ENCODE measurements around the gene FNDC3A. TPM values are rescaled to one million over a fixed set of nuclear protein-coding genes. Genes with fewer than 3 reads are reported as not detected.
"Not testable (repeated sequence)": the region's sequence is repeated elsewhere in the genome, so short reads cannot be mapped to it uniquely, and the experiment has no call there.

FNDC3A gene
- total RNA-seq, 1 experiment from 2014 or later = 51.3 TPM

GRCh38 chr13:49060678-49061387, 85.1 kb downstream of the FNDC3A start:
- H3K27ac ChIP-seq = no peak overlapping the region
- no peak overlapping the region for H3K4me3 ChIP-seq
- no peaks in the 10 kb centered on the region for H3K36me3 ChIP-seq
- peaks cover 20% of the 10 kb centered on the region for H3K4me1 ChIP-seq (replicated peaks)
- DNase-seq (ENCODE audit: low read depth in 1 of 2, low spot score in 2 of 2) = no peak
- H3K9me3 ChIP-seq (replicated peaks) = no peaks in the 10 kb centered on the region
- no peaks in the 10 kb centered on the region for H3K27me3 ChIP-seq (replicated peaks)

- H3K27me3 ChIP-seq (replicated peaks); DNase-seq (ENCODE audit: low read depth in 1 of 2, low spot score in 2 of 2); H3K4me3 ChIP-seq: not testable (repeated sequence)
Measured at GRCh38 chr13:49061388-49061752, 85.7 kb downstream of the FNDC3A start.

GRCh38 chr13:49062297-49062896, 86.7 kb downstream of the FNDC3A start:
- H3K27me3 ChIP-seq (replicated peaks) = no peaks in the 10 kb centered on the region
- no peaks in the 10 kb centered on the region for H3K36me3 ChIP-seq
- no peak overlapping the region for H3K27ac ChIP-seq
- no peak for DNase-seq (ENCODE audit: low read depth in 1 of 2, low spot score in 2 of 2)
- no peaks in the 10 kb centered on the region for H3K9me3 ChIP-seq (replicated peaks)
- peaks cover 20% of the 10 kb centered on the region for H3K4me1 ChIP-seq (replicated peaks)
- no peak overlapping the region for H3K4me3 ChIP-seq

More at GRCh38 chr13:49061388-49061752, 85.7 kb downstream of the FNDC3A start:
- not testable (repeated sequence) for H3K36me3 ChIP-seq; H3K27ac ChIP-seq; H3K9me3 ChIP-seq (replicated peaks)
- peaks cover 20% of the 10 kb centered on the region for H3K4me1 ChIP-seq (replicated peaks)

GRCh38 chr13:49063011-49063410, 87.3 kb downstream of the FNDC3A start:
- peaks cover 20% of the 10 kb centered on the region for H3K4me1 ChIP-seq (replicated peaks)
- H3K27ac ChIP-seq = no peak overlapping the region
- H3K4me3 ChIP-seq = no peak overlapping the region
- no peaks in the 10 kb centered on the region for H3K9me3 ChIP-seq (replicated peaks)
- H3K27me3 ChIP-seq (replicated peaks) = no peaks in the 10 kb centered on the region
- DNase-seq (ENCODE audit: low read depth in 1 of 2, low spot score in 2 of 2) = no peak
- no peaks in the 10 kb centered on the region for H3K36me3 ChIP-seq

- Histone ChIP-seq H3K27ac (no peak overlapping the region), H3K36me3 (peaks cover 2% of the 10 kb centered on the region), H3K9me3 (replicated peaks) (no peaks in the 10 kb centered on the region), H3K27me3 (replicated peaks) (no peaks in the 10 kb centered on the region), H3K4me3 (no peak overlapping the region), H3K4me1 (replicated peaks) (peaks cover 20% of the 10 kb centered on the region)
- DNase-seq (ENCODE audit: low read depth in 1 of 2, low spot score in 2 of 2) = no peak
Measured at GRCh38 chr13:49063497-49063896, 87.8 kb downstream of the FNDC3A start.

- H3K4me1 ChIP-seq (replicated peaks) = peaks cover 20% of the 10 kb centered on the region
- no peaks in the 10 kb centered on the region for H3K9me3 ChIP-seq (replicated peaks)
- no peak overlapping the region for H3K4me3 ChIP-seq
- H3K27me3 ChIP-seq (replicated peaks) = no peaks in the 10 kb centered on the region
- DNase-seq (ENCODE audit: low read depth in 1 of 2, low spot score in 2 of 2) = no peak
- no peak overlapping the region for H3K27ac ChIP-seq
- peaks cover 4% of the 10 kb centered on the region for H3K36me3 ChIP-seq
Measured at GRCh38 chr13:49064476-49064875, 88.8 kb downstream of the FNDC3A start.

- Histone ChIP-seq H3K4me1 (replicated peaks) (peaks cover 15% of the 10 kb centered on the region), H3K4me3 (no peak overlapping the region), H3K36me3 (peaks cover 4% of the 10 kb centered on the region), H3K27ac (no peak overlapping the region), H3K9me3 (replicated peaks) (no peaks in the 10 kb centered on the region), H3K27me3 (replicated peaks) (no peaks in the 10 kb centered on the region)
- DNase-seq (ENCODE audit: low read depth in 1 of 2, low spot score in 2 of 2) = no peak
Measured at GRCh38 chr13:49066856-49067255, 91.1 kb downstream of the FNDC3A start.

- not testable (repeated sequence) for H3K27ac ChIP-seq; DNase-seq (ENCODE audit: low read depth in 1 of 2, low spot score in 2 of 2); H3K27me3 ChIP-seq (replicated peaks); H3K4me1 ChIP-seq (replicated peaks); H3K9me3 ChIP-seq (replicated peaks); H3K36me3 ChIP-seq; H3K4me3 ChIP-seq
Measured at GRCh38 chr13:49068498-49068897, 92.8 kb downstream of the FNDC3A start.

GRCh38 chr13:49070021-49070420, 94.3 kb downstream of the FNDC3A start:
- H3K9me3 ChIP-seq (replicated peaks); H3K4me3 ChIP-seq; DNase-seq (ENCODE audit: low read depth in 1 of 2, low spot score in 2 of 2); H3K4me1 ChIP-seq (replicated peaks); H3K27me3 ChIP-seq (replicated peaks); H3K27ac ChIP-seq; H3K36me3 ChIP-seq: not testable (repeated sequence)

- Histone ChIP-seq H3K4me1 (replicated peaks) (no peaks in the 10 kb centered on the region), H3K4me3 (no peak overlapping the region), H3K36me3 (peaks cover 7% of the 10 kb centered on the region), H3K27ac (no peak overlapping the region), H3K27me3 (replicated peaks) (no peaks in the 10 kb centered on the region), H3K9me3 (replicated peaks) (no peaks in the 10 kb centered on the region)
- DNase-seq (ENCODE audit: low read depth in 1 of 2, low spot score in 2 of 2) = no peak
Measured at GRCh38 chr13:49071341-49071937, 95.7 kb downstream of the FNDC3A start.

- H3K4me3 ChIP-seq = no peak overlapping the region
- DNase-seq (ENCODE audit: low read depth in 1 of 2, low spot score in 2 of 2) = peak; percentile 44 to 45
- peaks cover 25% of the 10 kb centered on the region for H3K4me1 ChIP-seq (replicated peaks)
- H3K27ac ChIP-seq = peak overlapping the region; percentile 60
- no peaks in the 10 kb centered on the region for H3K27me3 ChIP-seq (replicated peaks)
- H3K9me3 ChIP-seq (replicated peaks) = no peaks in the 10 kb centered on the region
- H3K36me3 ChIP-seq = peaks cover 9% of the 10 kb centered on the region; the same call in 1 of the 2 replicates
Measured at GRCh38 chr13:49082653-49083536, 107.2 kb downstream of the FNDC3A start.

- Histone ChIP-seq H3K4me3 (no peak overlapping the region), H3K27me3 (replicated peaks) (no peaks in the 10 kb centered on the region), H3K4me1 (replicated peaks) (peaks cover 25% of the 10 kb centered on the region), H3K36me3 (0 out of 2 replicates have a peak, but pooled peaks cover 2% of the 10 kb centered on the region), H3K27ac (no peak overlapping the region), H3K9me3 (replicated peaks) (no peaks in the 10 kb centered on the region)
- no peak for DNase-seq (ENCODE audit: low read depth in 1 of 2, low spot score in 2 of 2)
Measured at GRCh38 chr13:49084961-49085360, 109.2 kb downstream of the FNDC3A start.

- Histone ChIP-seq H3K4me1 (replicated peaks) (peaks cover 25% of the 10 kb centered on the region), H3K9me3 (replicated peaks) (no peaks in the 10 kb centered on the region), H3K36me3 (0 out of 2 replicates have a peak, but pooled peaks cover 2% of the 10 kb centered on the region), H3K4me3 (no peak overlapping the region), H3K27me3 (replicated peaks) (no peaks in the 10 kb centered on the region), H3K27ac (no peak overlapping the region)
- no peak for DNase-seq (ENCODE audit: low read depth in 1 of 2, low spot score in 2 of 2)
Measured at GRCh38 chr13:49086722-49087121, 111.0 kb downstream of the FNDC3A start.
